Endothelial cell of umbilical vein (primary cell): ENCODE results near the gene TMEM178A. TPM values are rescaled to one million over a fixed set of nuclear protein-coding genes. Genes with fewer than 3 reads are reported as not detected.

Source experiments
- BruUV-seq: library from RNA; stranded (reverse); fragments of 400-500 nt; replicated peaks from 2 replicates; lab custom pipeline; 2021; lab: Mats Ljungman, UMichigan
- CTCF ChIA-PET: fragments of 300-600, 350-600 bp; sonication (Branson Sonifier 250); formaldehyde crosslinking; loops from one replicate; lab custom pipeline; 2021; ENCODE audit warnings: antibody characterized with exemption, inconsistent platforms; lab: Charles Lee
- POLR2A ChIA-PET: fragments of 300-600, 350-600 bp; sonication (Branson Sonifier 250); formaldehyde crosslinking; loops from one replicate; lab custom pipeline; 2021; ENCODE audit warnings: antibody characterized with exemption, inconsistent platforms; lab: Charles Lee
- DNase-seq: peaks from one replicate; pipeline ENCODE4 v3.0.0-alpha.2; 2011; ENCODE audit warnings: low read depth, low spot score
- FAIRE-seq: peaks from 2 replicates; lab custom pipeline; 2011; peaks lifted over from hg19 to GRCh38; lab: Jason Lieb, UNC
- H2AFZ ChIP-seq: 2 replicates; pipeline ENCODE4 v1.6.0; 2012; ENCODE audit warnings: low read depth, low read length, control low read depth, inconsistent platforms
- H3K27ac ChIP-seq: 2 replicates; pipeline ENCODE4 v1.5.1; 2011; ENCODE audit warnings: low read depth, mild to moderate bottlenecking, control low read depth, low read length, moderate library complexity; ENCODE audit not compliant: insufficient read depth
- H3K27me3 ChIP-seq, 2 experiments: 2 replicates each; pipeline versions ENCODE4 v1.6.0 to v1.6.1; 2011; ENCODE audit warnings: low read length in 2 of 2, mixed read lengths in 1 of 2; ENCODE audit not compliant: control insufficient read depth in 2 of 2, insufficient read depth in 2 of 2
- H3K36me3 ChIP-seq, 2 experiments: 2 replicates in 1 of 2; 3 replicates in 1 of 2; pipeline ENCODE4 v1.5.1; 2011; ENCODE audit warnings: low read length in 2 of 2, mild to moderate bottlenecking in 1 of 2, moderate library complexity in 1 of 2; ENCODE audit not compliant: control insufficient read depth in 2 of 2, insufficient read depth in 2 of 2; ENCODE audit errors: extremely low read depth in 1 of 2
- H3K4me1 ChIP-seq: 3 replicates; pipeline ENCODE4 v1.5.1; 2011; ENCODE audit warnings: mild to moderate bottlenecking, low read length; ENCODE audit not compliant: control insufficient read depth, insufficient read depth; ENCODE audit errors: extremely low read depth
- H3K4me2 ChIP-seq: 2 replicates; pipeline ENCODE4 v1.6.1; 2011; ENCODE audit warnings: low read length, control low read depth, mixed read lengths; ENCODE audit not compliant: insufficient read depth
- H3K4me3 ChIP-seq, 3 experiments: fragments of 200-600 bp in 1 of 3; sonication (generic), shearing (Covaris generic) in 1 of 3; replicated peaks in 1 of 3; 2 replicates each; pipeline ENCODE4 v1.5.1; 2011 to 2016; ENCODE audit warnings: control low read depth in 3 of 3, low read length in 3 of 3, mild to moderate bottlenecking in 2 of 3, inconsistent platforms in 1 of 3, low read depth in 1 of 3, moderate library complexity in 1 of 3; ENCODE audit not compliant: insufficient read depth in 1 of 3
- H3K79me2 ChIP-seq: 2 replicates; pipeline ENCODE4 v1.6.0; 2012; ENCODE audit warnings: low read length, inconsistent platforms; ENCODE audit not compliant: control insufficient read depth, insufficient read depth
- H3K9ac ChIP-seq: replicated peaks from 2 replicates; pipeline ENCODE3; 2011; ENCODE audit warnings: low read length, control low read depth; ENCODE audit not compliant: insufficient read depth; ENCODE audit errors: extremely low read depth
- H3K9me1 ChIP-seq: replicated peaks from 3 replicates; pipeline ENCODE4 v1.6.0; 2011; ENCODE audit warnings: mild to moderate bottlenecking, low read length; ENCODE audit not compliant: control insufficient read depth, insufficient read depth; ENCODE audit errors: extremely low read depth
- H3K9me3 ChIP-seq: replicated peaks from 2 replicates; pipeline ENCODE4 v1.5.1; 2012; ENCODE audit warnings: low read length, inconsistent platforms; ENCODE audit not compliant: control insufficient read depth, insufficient read depth
- H4K20me1 ChIP-seq: replicated peaks from 2 replicates; pipeline ENCODE3; 2011; ENCODE audit warnings: mild to moderate bottlenecking, low read length; ENCODE audit not compliant: control insufficient read depth, insufficient read depth; ENCODE audit errors: extremely low read depth
- CTCF ChIP-seq, 2 donors: IDR thresholded peaks; 1 replicate in 1 of 2; 2 replicates in 1 of 2; pipeline ENCODE4 v1.5.1; 2011; ENCODE audit warnings: low read length in 2 of 2, mild to moderate bottlenecking in 2 of 2, moderate library complexity in 2 of 2, control low read depth in 1 of 2, inconsistent platforms in 1 of 2, low read depth in 1 of 2; ENCODE audit not compliant: insufficient read depth in 1 of 2; ENCODE audit errors: extremely low read depth in 1 of 2
- EZH2 ChIP-seq: IDR thresholded peaks from 2 replicates; pipeline ENCODE4 v1.6.1; 2012; ENCODE audit warnings: borderline replicate concordance, low read depth, mild to moderate bottlenecking, moderate library complexity, low read length, inconsistent platforms; ENCODE audit not compliant: severe bottlenecking
- FOS ChIP-seq: IDR thresholded peaks from 2 replicates; pipeline ENCODE4 v1.6.1; 2011; ENCODE audit warnings: mild to moderate bottlenecking, low read length, moderate library complexity, borderline replicate concordance; ENCODE audit not compliant: insufficient read depth
- GATA2 ChIP-seq: IDR thresholded peaks from 2 replicates; pipeline ENCODE4 v1.7.0; 2011; ENCODE audit warnings: low read depth, mild to moderate bottlenecking, moderate library complexity, mixed read lengths, low read length; ENCODE audit not compliant: insufficient read length, insufficient read depth
- JUN ChIP-seq: IDR thresholded peaks from 2 replicates; pipeline ENCODE4 v1.6.1; 2011; ENCODE audit warnings: borderline replicate concordance, low read depth; ENCODE audit not compliant: insufficient read length, insufficient read depth
- MAX ChIP-seq: IDR thresholded peaks from 2 replicates; pipeline ENCODE4 v1.6.1; 2011; ENCODE audit not compliant: insufficient read depth, insufficient read length
- MYC ChIP-seq: IDR thresholded peaks from one replicate; pipeline ENCODE4 v1.6.1; 2011; ENCODE audit warnings: mild to moderate bottlenecking, low read depth, low read length
- POLR2A ChIP-seq: IDR thresholded peaks from 2 replicates; pipeline ENCODE4 v1.6.1; 2012; ENCODE audit warnings: low read depth, mild to moderate bottlenecking, control low read depth, low read length
- POLR2AphosphoS5 ChIP-seq: IDR thresholded peaks from 2 replicates; pipeline ENCODE4 v1.6.1; 2012; ENCODE audit warnings: low read depth, mild to moderate bottlenecking, control low read depth, low read length, moderate library complexity; ENCODE audit not compliant: insufficient read depth
- dilution Hi-C: fragments of 300-500 bp; cut with MboI; formaldehyde crosslinking; loops from one replicate; pipeline ENCODE4 v1.15.0; 2019; ENCODE audit warnings: low sequenced_read_pairs; ENCODE audit not compliant: extremely low pct_ligation_motif_present
- intact Hi-C: fragments of 100-400 bp; cut with micrococcal nuclease; formaldehyde crosslinking; loops from one replicate; pipeline ENCODE4 v1.10.0; 2022
- polyA plus RNA-seq, 4 experiments: library from polyadenylated mRNA; depleted of rRNA in 3 of 4; stranded (reverse) in 3 of 4; unstranded in 1 of 4; fragments of >200 nt; gene quantifications; 2 replicates each; pipeline versions ENCODE4 v1.2.1 to v1.2.3, GENCODE V29; 2011 to 2012; ENCODE audit warnings: missing spikeins in 1 of 4
- total RNA-seq: library from RNA; stranded (reverse); gene quantifications from 2 replicates; pipeline ENCODE4 v1.2.3, GENCODE V29; 2021

Gene TMEM178A
- total and polyA plus RNA-seq, 2 donors (not counting 3 experiments of a cell fraction or from before 2014, with no cell fraction given) = 1.5 to 2.8 TPM

GRCh38 chr2:39723946-39724827 is 58.5 kb downstream of the TMEM178A start:
- no peak for FAIRE-seq
- H3K4me2 ChIP-seq = no peak overlapping the region
- POLR2A ChIA-PET = no interaction called here

More at GRCh38 chr2:39723946-39724827, 58.5 kb downstream of the TMEM178A start:
- dilution Hi-C loops = no loop called here
- peaks cover 8 to 14% of the 10 kb centered on the region in 2 experiments for H3K27me3 ChIP-seq
- no peak for TF ChIP-seq FOS
- no peak for TF ChIP-seq CTCF (IDR thresholded peaks at IDR 0.05; ENCODE audit: extremely low read depth in 1 of 2, insufficient read depth in 1 of 2, low read depth in 1 of 2, low read length in 2 of 2)
- TF ChIP-seq POLR2AphosphoS5 = no peak
- no peak for TF ChIP-seq JUN
- no peak for TF ChIP-seq EZH2
- no peak for TF ChIP-seq MAX
- no peak for TF ChIP-seq GATA2
- TF ChIP-seq POLR2A = no peak
- TF ChIP-seq MYC = no peak
- no peaks in the 10 kb centered on the region for H3K9me1 ChIP-seq
- BruUV-seq = no TSS peak
- DNase-seq = no peak
- peaks cover 6% of the 10 kb centered on the region for H3K4me1 ChIP-seq
- intact Hi-C loops = no loop called here
- CTCF ChIA-PET = interaction anchor here (0.8 to 1.5 kb wide), 2 partner anchors 10 to 130 kb away, joined by 3 read pairs; no protein-coding TSS in a partner anchor
- no peak overlapping the region for H3K9ac ChIP-seq
- no peak overlapping the region for H2AFZ ChIP-seq
- H3K9me3 ChIP-seq = no peaks in the 10 kb centered on the region
- H3K27ac ChIP-seq = no peak overlapping the region
- H3K4me3 ChIP-seq = no peak overlapping the region
- no peaks in the 10 kb centered on the region for H3K36me3 ChIP-seq
- no peaks in the 10 kb centered on the region for H3K79me2 ChIP-seq
- H4K20me1 ChIP-seq = no peaks in the 10 kb centered on the region
